PC-9 (cell line): ENCODE measurements around the gene SORCS2.

Experiments
- EZH2 ChIP-seq: fragments of 200-600 bp; sonication (generic); IDR thresholded peaks from 2 replicates; pipeline ENCODE4 v1.8.0; 2017; ENCODE audit warnings: antibody characterized with exemption, low read depth
- TF ChIP-seq, protein P1 (sequence below): fragments of 200-600 bp; sonication (generic); conservative IDR thresholded peaks from 2 replicates; pipeline ENCODE4 v1.6.1; 2017; ENCODE audit warnings: mixed run types, antibody characterized with exemption, mild to moderate bottlenecking, moderate library complexity

GRCh38 chr4:7348946-7349900 lies 156.9 kb downstream of the SORCS2 start:
- TF ChIP-seq, protein P1, sequence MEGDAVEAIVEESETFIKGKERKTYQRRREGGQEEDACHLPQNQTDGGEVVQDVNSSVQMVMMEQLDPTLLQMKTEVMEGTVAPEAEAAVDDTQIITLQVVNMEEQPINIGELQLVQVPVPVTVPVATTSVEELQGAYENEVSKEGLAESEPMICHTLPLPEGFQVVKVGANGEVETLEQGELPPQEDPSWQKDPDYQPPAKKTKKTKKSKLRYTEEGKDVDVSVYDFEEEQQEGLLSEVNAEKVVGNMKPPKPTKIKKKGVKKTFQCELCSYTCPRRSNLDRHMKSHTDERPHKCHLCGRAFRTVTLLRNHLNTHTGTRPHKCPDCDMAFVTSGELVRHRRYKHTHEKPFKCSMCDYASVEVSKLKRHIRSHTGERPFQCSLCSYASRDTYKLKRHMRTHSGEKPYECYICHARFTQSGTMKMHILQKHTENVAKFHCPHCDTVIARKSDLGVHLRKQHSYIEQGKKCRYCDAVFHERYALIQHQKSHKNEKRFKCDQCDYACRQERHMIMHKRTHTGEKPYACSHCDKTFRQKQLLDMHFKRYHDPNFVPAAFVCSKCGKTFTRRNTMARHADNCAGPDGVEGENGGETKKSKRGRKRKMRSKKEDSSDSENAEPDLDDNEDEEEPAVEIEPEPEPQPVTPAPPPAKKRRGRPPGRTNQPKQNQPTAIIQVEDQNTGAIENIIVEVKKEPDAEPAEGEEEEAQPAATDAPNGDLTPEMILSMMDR, result no peak
- no peak for TF ChIP-seq EZH2
